DND-41 (cell line): ENCODE measurements around the gene PAK1.

Experiments used
- EZH2 ChIP-seq: IDR thresholded peaks from 3 replicates; pipeline ENCODE4 v1.6.1; 2012; ENCODE audit warnings: borderline replicate concordance, low read depth, mild to moderate bottlenecking, moderate library complexity, low read length, inconsistent platforms; ENCODE audit not compliant: severe bottlenecking
- TF ChIP-seq, protein P1 (sequence below): IDR thresholded peaks from 2 replicates; pipeline ENCODE4 v1.5.1; 2012; ENCODE audit warnings: borderline replicate concordance, low read length, moderate library complexity, mild to moderate bottlenecking; ENCODE audit not compliant: poor library complexity, severe bottlenecking; ENCODE audit errors: extremely low read depth

DNA sequence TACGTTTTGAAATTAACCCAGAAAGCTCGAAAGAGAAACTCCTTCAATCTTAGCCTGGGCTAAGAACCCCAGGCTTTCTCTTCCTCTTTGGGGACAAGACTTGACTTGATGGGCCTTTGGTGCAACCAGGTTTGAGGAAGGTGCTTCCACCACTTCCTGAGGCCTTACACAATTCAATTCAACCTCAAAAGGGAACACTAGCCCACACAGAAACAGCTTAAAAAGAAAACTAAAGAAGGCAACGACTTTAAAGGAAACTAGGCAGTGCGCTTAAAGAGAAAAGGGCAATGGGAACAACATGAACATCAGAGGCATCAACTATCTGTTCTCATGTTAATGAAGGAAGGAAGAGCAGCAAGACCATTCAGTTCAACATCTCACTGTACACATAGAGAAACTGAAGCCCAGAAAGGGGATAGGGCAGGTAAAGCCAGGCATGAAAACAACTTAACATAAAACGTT is 24.8 kb downstream of the PAK1 start:
- TF ChIP-seq, protein P1, sequence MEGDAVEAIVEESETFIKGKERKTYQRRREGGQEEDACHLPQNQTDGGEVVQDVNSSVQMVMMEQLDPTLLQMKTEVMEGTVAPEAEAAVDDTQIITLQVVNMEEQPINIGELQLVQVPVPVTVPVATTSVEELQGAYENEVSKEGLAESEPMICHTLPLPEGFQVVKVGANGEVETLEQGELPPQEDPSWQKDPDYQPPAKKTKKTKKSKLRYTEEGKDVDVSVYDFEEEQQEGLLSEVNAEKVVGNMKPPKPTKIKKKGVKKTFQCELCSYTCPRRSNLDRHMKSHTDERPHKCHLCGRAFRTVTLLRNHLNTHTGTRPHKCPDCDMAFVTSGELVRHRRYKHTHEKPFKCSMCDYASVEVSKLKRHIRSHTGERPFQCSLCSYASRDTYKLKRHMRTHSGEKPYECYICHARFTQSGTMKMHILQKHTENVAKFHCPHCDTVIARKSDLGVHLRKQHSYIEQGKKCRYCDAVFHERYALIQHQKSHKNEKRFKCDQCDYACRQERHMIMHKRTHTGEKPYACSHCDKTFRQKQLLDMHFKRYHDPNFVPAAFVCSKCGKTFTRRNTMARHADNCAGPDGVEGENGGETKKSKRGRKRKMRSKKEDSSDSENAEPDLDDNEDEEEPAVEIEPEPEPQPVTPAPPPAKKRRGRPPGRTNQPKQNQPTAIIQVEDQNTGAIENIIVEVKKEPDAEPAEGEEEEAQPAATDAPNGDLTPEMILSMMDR, result no peak
- TF ChIP-seq EZH2, result no peak
